ENCODE results near the gene POPDC2.
A peak's percentile ranks its signal among the peaks of the same experiment; 100 is the strongest.
"Not testable (repeated sequence)": the region's sequence is repeated elsewhere in the genome, so short reads cannot be mapped to it uniquely, and the experiment has no call there.

POPDC2 gene

DNA sequence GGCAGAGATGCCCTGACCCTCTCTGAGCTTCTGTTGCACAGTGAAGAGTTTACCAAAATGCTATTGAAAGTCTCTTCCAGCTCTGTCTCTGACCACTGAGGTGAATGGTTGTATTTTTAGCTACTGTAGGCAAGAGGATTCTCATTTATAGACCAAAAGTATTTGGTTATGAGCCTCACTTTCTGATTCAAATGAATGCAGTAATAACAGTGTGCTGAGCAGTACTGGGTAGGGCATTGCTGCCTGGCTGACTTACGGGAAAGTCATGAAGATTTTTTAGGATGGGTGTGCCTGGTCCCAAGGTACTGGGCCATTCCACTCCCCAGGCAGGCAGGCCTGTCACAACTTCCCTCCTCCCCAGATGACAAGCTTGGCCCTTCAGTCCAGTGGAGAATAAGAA lies 47.2 kb downstream of the POPDC2 start:
- no peak for DNase-seq (ENCODE audit: low spot score)

DNA sequence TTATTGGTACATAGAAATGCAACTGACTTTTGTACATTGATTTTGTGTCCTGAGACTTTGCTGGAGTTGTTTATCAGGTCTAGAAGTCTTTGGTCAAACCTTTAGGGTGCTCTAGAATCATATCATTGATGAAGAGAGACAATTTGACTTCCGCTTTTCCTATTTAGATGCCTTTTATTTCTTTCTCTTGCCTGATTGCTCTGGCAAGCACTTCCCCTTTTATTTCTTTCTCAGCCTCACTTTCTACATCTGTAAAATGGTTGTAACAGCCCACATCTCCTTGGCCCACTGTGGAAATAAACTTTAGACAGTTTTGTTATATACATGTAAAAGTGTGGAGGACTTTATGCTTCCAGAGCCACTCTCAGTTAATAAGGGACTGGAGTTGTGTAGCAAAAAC lies 48.7 kb downstream of the POPDC2 start:
- DNase-seq (ENCODE audit: low spot score): no peak

DNA sequence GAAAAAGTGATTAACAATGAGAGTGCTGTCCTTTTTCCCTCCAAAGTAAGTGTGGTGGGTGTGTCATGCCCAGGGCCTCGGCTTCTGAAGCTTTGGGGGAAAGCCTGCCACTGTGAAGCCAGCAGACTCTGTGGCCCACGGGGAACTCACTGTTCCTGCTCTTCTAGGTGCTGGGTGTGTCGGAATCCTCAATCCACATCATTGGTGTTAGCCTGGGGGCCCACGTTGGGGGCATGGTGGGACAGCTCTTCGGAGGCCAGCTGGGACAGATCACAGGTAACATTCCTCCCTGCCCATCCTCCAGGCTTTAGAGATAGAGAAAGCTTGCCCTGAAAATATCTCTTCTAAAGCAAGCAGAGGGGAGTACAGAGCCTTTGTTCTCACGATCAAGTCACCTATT lies 51.1 kb downstream of the POPDC2 start:
- no peak for DNase-seq (ENCODE audit: low spot score)

DNA sequence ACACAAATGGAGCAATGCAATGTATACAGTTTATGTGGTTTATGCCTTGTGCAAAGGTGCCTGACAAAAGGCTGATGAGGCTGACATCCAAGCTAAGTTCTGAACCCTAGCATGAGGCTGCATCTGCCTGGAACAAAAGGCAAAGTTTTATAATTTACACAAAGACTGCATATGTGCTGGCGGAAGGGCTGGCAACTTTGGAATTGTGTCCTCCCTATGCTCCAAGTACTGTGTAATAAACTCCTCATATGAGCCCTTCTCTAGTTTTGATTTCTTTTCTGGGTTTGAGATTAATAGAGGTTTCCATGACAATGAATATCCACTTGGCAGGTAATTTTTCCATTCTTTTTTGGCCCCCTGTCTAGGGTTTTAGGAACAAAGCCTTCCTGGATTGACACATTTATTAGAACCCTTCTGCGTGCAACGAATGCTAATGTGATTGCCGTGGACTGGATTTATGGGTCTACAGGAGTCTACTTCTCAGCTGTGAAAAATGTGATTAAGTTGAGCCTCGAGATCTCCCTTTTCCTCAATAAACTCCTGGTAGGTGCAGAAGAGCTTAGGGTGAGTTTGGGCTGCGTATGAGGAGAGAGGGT lies 51.9 kb downstream of the POPDC2 start:
- DNase-seq (ENCODE audit: low spot score): no peak

DNA sequence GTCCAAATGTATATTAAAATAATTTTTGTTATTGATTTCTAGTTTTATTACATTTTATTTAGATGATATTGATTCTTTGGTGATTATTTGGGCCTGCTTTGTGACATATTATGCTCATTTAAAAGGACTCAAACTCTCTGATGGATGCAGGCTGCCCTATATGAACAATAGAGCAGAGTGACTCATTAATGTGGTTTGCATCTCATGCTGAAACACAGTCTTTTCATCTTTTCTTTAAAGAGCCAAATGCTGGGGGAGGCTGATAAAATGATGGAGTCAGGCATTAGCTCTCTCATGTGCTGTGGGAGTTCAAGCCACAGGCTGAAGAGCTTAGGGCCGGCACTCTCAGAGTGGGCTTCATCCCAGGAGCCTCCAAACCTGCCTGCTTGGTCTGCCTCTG lies 55.5 kb downstream of the POPDC2 start:
- DNase-seq (ENCODE audit: low spot score): no peak

DNA sequence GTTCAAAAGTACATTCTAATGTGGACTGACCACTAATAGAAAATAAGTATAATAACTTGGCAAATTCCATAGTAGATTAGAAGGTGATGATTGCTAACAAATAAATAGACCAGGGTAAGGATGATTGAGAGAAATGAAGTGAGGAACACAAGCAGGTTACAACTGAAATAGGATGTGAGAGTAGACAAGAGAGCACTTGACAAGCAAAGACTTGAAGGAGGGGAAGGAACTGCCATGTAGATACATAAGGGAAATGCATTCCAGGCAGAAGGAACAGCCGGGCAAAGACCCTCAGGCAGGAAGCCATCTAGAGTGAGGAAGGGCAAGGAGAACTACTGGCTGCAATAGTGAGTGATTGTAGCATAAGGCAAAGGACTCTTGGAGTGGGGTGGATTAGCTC lies 57.7 kb downstream of the POPDC2 start:
- DNase-seq (ENCODE audit: low spot score): no peak

DNA sequence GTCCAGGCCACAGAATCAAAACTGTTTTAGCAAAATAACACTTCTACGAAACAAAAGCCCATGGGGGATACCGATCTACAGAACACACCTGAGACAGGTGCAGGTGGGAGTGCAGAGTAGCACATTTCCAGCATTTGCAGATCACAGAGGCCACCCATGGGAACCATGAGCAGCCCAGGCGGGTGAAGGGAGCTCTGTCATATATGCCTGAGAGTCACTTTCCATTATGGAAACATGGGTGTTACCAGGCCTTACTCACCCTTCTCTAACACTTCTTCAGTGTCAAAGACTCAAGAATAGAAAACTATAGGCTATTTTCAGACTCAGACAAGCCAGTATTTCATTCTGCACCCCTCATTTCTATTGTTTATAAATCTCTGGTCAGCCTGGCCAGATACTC lies 59.2 kb downstream of the POPDC2 start:
- DNase-seq (ENCODE audit: low spot score): no peak

DNA sequence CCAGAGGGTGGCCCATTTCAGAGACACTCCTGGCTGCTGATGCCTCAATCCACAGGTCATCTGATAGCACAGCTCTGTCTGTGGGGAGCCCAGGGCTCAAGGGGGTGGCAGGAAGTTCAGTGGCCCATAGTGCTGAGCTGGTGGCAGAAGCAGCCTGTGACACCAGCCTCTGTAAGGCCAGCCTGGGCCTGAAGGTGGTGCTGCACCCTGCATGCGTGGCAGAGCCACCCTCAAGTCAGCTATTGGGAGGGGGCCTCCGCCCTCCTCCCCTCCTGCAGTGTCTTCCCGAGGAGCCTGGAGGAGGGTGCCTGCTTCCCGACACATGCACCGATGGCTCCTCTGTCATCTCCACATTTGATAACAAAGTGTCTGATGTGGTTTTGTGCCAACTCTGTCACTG lies 59.7 kb downstream of the POPDC2 start:
- DNase-seq (ENCODE audit: low spot score): no peak

DNA sequence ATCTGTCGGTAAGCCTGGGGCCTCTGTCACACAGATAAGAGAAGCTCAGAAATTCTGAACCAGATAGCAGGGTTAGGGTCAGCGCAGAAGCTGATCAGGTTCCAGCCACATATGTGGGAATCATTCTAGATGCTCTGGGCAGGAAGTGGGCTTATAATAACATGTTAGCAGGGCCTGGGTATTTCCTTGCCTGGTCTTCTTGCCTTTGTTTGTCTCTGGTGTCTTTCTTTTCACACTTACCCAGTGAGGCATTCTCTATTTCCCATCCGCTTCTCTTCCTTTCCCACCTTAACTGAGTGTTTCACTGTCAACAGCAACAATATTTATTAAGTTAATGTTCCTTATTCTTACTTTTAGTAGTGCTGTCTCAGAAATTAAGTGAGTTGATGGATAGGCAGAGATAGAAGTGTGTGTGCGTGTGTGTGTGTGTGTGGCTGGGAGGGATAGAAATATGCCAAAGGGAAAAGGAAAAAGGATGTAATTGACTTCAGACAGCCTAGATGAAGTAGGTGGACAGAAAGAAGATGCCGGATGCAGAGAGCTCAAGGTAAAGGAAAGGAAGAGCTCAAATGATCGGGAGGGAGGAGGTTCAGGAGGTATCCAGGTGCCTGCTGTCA lies 60.7 kb downstream of the POPDC2 start:
- DNase-seq (ENCODE audit: low spot score): no peak

DNA sequence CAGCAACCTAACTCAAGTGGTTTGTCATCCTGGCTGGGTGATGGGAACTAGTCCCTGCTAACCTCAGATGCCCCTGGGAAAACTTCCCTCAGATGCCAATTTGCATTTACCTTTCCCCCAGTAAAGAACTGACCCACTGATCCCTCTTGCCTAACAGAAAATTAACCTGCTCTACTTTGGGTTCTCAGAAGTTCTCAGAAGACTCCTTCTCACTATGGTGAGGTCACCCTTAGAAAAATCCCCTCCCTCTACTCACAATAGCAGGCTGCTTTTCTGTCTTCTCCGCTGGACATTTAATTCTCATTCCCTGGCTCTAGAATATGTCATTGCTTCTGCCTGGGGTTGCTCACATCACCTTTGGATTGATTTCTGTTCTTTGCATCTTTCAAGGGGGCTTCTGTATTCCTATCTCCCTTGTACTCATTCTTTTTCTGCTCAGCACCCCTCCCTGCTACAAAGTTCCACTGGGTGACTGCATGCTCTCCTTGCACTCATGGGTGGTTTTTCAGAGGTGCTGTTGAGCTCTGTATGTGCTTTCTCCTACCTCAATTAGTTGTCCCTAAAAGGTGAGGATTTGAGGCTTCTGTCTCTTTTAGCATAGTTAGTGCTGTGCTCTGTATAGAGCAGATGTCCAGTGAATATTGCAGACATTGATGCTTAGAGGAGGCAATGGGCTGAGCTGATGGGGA lies 61.8 kb downstream of the POPDC2 start:
- no peak for DNase-seq (ENCODE audit: low spot score)

DNA sequence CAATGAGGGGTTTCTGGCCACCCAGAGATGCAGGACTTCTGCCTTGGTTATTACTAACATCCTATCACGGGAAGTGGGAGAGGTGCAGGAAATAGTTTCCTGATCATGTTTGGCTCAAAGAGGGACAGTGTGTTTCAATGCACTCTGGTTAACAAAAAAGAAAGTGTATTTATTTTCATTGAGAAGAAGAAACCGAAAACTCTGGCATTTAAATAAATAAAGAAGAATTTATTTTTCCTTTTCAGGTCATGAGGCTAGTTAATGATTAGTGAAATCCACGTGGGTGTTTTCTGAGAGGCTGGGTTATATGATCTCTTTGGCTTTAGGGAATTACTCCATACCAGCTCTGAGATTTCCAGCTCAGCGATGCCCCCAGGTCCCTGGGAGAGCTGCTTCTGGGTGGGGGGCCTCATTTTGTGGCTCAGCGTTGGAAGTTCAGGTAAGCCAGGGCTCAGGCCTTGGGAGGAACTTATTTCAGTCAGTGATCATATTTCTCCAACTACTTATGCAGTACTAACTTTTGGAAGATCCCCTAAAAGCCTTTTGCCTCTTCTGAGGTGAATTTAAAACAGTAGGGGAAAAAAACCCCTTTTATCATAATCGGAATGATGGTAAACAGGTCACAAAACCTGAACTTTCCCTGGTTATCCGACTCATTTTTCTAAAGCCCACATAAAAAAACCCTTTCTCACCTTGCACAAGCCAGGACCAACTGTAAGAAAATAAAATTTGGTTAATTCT lies 62.7 kb downstream of the POPDC2 start, which contains the start of gene PLA1A:
TSS of gene PLA1A (plus strand) at position 338 of the 741 bp plus-strand sequence. CDS start at position 367, 29 bp downstream.
- DNase-seq (ENCODE audit: low spot score): no peak

DNA sequence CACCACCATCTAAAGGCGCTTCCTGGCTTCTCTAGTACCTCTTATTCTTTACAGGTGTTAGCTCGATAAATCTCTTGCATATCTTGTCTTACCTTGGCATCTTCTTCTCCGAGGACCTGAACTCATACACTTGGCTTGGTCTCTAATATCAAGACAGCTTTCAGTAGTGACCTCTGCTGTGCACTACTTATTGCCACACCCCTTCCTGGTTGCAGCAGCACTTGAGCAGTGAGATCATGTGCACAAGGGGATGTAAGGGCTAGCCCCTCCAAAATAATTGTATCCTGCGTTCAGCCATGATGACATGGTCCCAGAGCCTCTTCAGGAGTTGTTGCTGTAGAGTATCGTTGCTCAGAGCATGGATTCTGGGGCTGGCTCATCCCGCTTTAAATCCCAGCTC lies 64.0 kb downstream of the POPDC2 start:
- DNase-seq (ENCODE audit: low spot score): no peak

DNA sequence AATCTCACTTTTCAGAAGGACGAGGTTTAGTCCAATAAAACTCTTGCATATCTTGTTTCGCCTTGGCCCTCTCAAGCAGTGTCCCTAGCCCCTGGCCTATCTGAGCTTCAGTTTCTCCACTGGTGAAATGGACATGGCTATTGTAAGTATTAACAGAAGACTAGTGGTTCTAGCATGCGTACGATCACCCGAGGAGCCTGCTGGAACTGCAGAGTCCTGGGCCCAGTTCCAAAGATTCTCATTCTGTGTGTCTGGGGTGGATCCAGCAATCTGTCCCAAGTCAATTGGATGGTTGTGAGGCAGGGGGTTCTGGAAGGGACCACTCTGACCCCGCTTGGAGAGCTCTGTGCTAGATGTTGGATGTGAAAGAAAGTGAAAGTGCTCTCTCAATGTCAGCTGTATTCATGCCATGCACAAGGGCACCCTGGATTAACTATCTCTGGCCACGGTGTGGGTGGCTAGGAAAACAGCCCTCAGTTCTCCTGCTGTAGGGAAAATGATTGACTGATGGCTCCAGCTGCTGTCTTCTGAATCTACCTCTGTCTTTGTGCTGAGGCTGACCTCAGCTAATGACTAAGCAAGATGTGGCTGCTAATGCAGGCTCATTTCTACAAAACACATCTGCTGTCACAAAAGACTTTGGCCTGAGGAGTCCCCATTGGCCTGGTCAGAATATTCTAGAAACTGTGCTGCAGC lies 64.6 kb downstream of the POPDC2 start:
- peak; percentile 10 for DNase-seq (ENCODE audit: low spot score)

DNA sequence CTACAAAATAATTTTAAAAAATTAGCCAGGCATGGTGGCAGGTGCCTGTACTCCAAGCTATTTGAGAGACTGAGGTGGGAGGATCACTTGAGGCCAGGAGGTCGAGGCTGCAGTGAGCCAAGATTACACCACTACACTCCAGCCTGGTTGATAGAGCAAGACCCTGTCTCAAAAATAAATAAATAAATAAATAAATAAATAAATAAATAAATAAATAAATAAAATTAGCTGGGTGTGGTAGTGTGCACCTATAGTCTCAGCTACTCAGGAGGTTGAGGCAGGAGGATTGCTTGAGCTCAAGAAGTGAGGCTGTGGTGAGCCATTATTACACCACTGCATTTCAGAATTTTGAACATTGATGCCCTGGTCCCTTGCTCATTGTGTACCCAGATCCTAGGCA lies 65.5 kb downstream of the POPDC2 start:
- DNase-seq (ENCODE audit: low spot score): not testable (repeated sequence)

DNA sequence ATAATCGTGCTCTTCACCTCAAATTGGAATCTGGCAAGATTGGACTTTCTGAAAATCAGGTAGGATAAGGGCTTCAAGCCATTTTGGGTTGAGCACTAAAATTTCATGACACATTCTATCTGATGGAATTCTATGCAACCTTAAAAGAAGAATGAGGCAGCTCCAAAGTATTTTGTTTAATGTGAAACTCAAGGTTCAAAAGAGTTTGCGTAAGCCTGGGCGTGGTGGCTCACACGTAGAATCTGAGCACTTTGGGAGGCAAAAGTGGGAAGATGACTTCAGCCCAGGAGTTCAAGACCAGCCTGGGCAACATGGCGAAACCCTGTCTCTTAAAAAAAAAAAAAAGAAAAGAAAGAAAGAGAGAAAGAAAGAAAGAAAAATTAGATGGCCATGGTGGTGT lies 66.3 kb downstream of the POPDC2 start:
- DNase-seq (ENCODE audit: low spot score): no peak

DNA sequence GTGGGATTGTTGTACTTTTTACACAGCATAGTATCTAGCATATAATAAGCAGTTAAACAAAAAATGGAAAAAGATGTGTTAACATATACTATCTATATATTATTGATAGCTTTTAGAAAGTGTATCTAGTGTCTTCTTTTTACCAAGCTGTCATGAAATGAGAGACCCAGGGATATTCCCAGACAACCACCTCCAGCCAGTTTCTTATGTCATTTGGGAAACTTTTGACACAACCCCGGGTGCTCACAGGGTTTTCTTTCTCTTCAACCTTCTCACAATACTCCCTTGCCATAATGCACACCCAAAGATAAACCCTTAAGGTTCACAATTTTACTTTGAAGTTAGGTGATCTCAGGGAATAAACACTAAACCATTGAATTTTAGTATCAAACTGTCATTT lies 67.5 kb downstream of the POPDC2 start:
- no peak for DNase-seq (ENCODE audit: low spot score)

All from Ammon's horn (tissue), 1 donor.